ENCODE results near the gene YIPF1. TPM values are rescaled to one million over a fixed set of nuclear protein-coding genes. Genes with fewer than 3 reads are reported as not detected.

Gene YIPF1
- total RNA-seq, 2 donors from 2014 or later, result 16.1 to 21.1 TPM

DNA sequence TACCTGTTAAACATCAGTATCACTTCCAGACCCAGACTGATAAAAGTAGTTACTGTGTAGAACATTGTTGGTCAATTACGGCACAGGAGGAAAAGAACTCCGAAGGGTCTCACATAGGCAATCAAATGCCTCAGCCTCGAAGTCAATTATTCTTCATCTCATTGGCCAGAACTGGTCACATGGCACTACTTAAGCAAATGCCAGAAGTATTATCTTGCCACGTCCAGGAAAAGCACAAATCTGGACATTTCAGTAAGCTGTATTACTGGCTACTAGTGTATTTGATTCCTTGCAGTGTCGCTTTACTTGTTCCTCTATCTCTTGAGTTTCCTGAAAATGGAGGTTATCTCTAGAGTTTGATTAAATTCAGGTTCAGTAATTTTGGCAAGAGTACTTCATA, 28.7 kb upstream of the YIPF1 start:
- Histone ChIP-seq H3K27ac (peak overlapping the region in 3 of 4 donors; percentile 64 to 75 (median 68)), H3K36me3 (replicated peaks in 1 of 2; ENCODE audit: insufficient read depth in 1 of 2, low read depth in 2 of 2) (no peaks in the 10 kb centered on the region), H3K4me3 (no peak overlapping the region), H3K9me3 (no peaks in the 10 kb centered on the region), H3K4me1 (peaks cover 18% of the 10 kb centered on the region), H3K27me3 (no peaks in the 10 kb centered on the region)
- DNase-seq (no peak), ATAC-seq (peak; percentile 30)
- TF ChIP-seq POLR2A (IDR thresholded peaks at IDR 0.05) (no peak), CTCF (IDR thresholded peaks at IDR 0.05) (no peak)
- intact Hi-C loops (cut with DNase I), result no loop called here
- WGBS, 2 donors, result 68 to 79% methylated on average over 5 of the region's 5 CpGs

GRCh38 chr1:53913352-53914033, 23.9 kb upstream of the YIPF1 start:
- intact Hi-C loops (cut with DNase I), result no loop called here
- H3K27ac ChIP-seq, result no peak overlapping the region
- H3K36me3 ChIP-seq (replicated peaks in 1 of 2; ENCODE audit: insufficient read depth in 1 of 2, low read depth in 2 of 2), result no peaks in the 10 kb centered on the region
- TF ChIP-seq POLR2A (IDR thresholded peaks at IDR 0.05) (no peak), CTCF (IDR thresholded peaks at IDR 0.05) (no peak)
- 83 to 85% methylated on average over 5 of the region's 5 CpGs for WGBS, 2 donors
- no peaks in the 10 kb centered on the region for H3K27me3 ChIP-seq
- DNase-seq (no peak), ATAC-seq (no peak)
- no peak overlapping the region for H3K4me3 ChIP-seq
- no peaks in the 10 kb centered on the region for H3K9me3 ChIP-seq
- peaks cover 11% of the 10 kb centered on the region for H3K4me1 ChIP-seq

DNA sequence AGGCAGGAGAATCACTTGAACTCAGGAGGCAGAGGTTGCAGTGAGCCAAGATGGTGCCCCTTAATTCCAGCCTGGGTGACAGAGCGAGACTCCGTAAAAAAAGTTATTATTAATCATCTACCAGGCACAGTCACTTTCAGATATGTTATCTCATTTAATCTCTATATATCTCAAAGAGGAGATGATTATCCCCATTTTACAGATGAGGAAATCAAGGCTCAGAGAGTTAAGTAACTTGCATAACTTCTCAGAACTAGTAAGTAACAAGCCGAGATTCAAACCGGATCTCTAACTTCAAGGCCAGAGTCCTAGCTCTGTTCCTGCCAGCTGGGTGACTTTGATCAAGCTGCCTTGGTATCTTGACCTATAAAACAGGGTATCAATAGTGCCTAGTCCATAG, 21.8 kb upstream of the YIPF1 start:
- H3K9me3 ChIP-seq, result no peaks in the 10 kb centered on the region
- no peak for ATAC-seq
- TF ChIP-seq CTCF (IDR thresholded peaks at IDR 0.05) (no peak), POLR2A (IDR thresholded peaks at IDR 0.05) (no peak)
- H3K36me3 ChIP-seq (replicated peaks in 1 of 2; ENCODE audit: insufficient read depth in 1 of 2, low read depth in 2 of 2), result no peaks in the 10 kb centered on the region
- no peak overlapping the region for H3K4me3 ChIP-seq
- DNase-seq, result no peak
- 63 to 82% methylated on average over 4 of the region's 4 CpGs for WGBS, 2 donors
- no peak overlapping the region for H3K27ac ChIP-seq
- intact Hi-C loops (cut with DNase I), result no loop called here
- H3K27me3 ChIP-seq, result no peaks in the 10 kb centered on the region
- H3K4me1 ChIP-seq, result peaks cover 8% of the 10 kb centered on the region

DNA sequence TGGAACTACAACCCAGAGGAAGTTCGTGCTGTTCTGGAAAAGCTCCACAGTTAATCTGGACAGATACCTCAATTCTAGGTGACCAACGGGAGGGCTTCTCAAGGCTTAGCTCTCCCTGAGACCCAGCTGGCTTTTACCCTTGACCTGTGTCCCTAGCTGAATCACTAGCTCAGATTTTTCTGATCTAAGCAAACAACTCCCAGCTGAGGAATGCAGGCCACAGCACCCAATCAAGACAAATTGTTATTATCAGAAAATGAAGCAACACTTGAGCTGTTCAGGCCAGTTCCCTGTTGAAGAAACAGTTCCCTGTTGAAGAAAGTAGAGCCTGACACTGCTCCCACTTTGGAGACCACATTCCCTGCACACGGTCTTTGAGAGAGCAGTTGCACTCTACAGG, 20.3 kb upstream of the YIPF1 start:
- intact Hi-C loops (cut with DNase I), result no loop called here
- Histone ChIP-seq H3K27me3 (no peaks in the 10 kb centered on the region), H3K4me1 (peaks cover 8% of the 10 kb centered on the region), H3K4me3 (no peak overlapping the region), H3K9me3 (no peaks in the 10 kb centered on the region), H3K27ac (peak overlapping the region in 1 of 4 donors; percentile 38), H3K36me3 (replicated peaks in 1 of 2; ENCODE audit: insufficient read depth in 1 of 2, low read depth in 2 of 2) (no peaks in the 10 kb centered on the region)
- 56 to 72% methylated on average over 3 of the region's 3 CpGs for WGBS, 2 donors
- ATAC-seq (peak; percentile 45), DNase-seq (no peak)
- TF ChIP-seq CTCF (IDR thresholded peaks at IDR 0.05) (no peak), POLR2A (IDR thresholded peaks at IDR 0.05) (no peak)

DNA sequence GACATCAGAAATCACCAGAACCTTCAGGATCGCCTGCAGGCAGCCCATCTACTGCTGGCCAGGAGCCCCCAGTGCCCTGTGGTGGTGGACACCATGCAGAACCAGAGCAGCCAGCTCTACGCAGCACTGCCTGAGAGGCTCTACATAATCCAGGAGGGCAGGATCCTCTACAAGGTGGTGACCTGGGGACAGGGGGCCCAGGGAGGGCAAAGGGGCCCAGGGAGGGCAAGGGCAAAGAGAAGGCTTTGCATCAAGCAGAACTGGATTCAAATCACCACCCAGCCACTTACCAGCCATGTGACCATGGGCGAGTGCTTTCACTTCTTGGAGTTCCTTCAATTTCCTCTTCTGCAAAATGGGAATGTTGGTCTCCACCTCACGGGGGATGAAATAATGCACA, 16.5 kb upstream of the YIPF1 start:
- 93% methylated on average over 4 of the region's 4 CpGs for WGBS, 2 donors
- no peaks in the 10 kb centered on the region for H3K27me3 ChIP-seq

More for the DNA sequence above, 16.5 kb upstream of the YIPF1 start:
- TF ChIP-seq POLR2A (IDR thresholded peaks at IDR 0.05), result no peak
- no peak for TF ChIP-seq CTCF (IDR thresholded peaks at IDR 0.05)
- intact Hi-C loops (cut with DNase I), result no loop called here
- Histone ChIP-seq H3K9me3 (no peaks in the 10 kb centered on the region), H3K4me3 (no peak overlapping the region), H3K27ac (no peak overlapping the region), H3K4me1 (peaks cover 8% of the 10 kb centered on the region), H3K36me3 (replicated peaks in 1 of 2; ENCODE audit: insufficient read depth in 1 of 2, low read depth in 2 of 2) (no peaks in the 10 kb centered on the region)
- ATAC-seq (no peak), DNase-seq (no peak)
